ENCODE data around the gene SORCS3.

Gene SORCS3

GRCh38 chr10:105210546-105210945 is 569.5 kb downstream of the SORCS3 start:
- CTCF ChIA-PET: no interaction called here
- no peak for TF ChIP-seq CTCF (IDR thresholded peaks at IDR 0.05; ENCODE audit: insufficient read depth, low read length, missing control alignments)
- H3K4me3 ChIP-seq (ENCODE audit: low read depth, low read length): no peak overlapping the region
- no peak for DNase-seq (ENCODE audit: low read depth, low spot score)
- POLR2A ChIA-PET: no interaction called here

- no peak overlapping the region for H3K4me3 ChIP-seq (ENCODE audit: low read depth, low read length)
- POLR2A ChIA-PET: no interaction called here
- CTCF ChIA-PET: no interaction called here
- TF ChIP-seq CTCF (IDR thresholded peaks at IDR 0.05; ENCODE audit: insufficient read depth, low read length, missing control alignments): no peak
- no peak for DNase-seq (ENCODE audit: low read depth, low spot score)
These were observed 596.6 kb downstream of the SORCS3 start for GRCh38 chr10:105237685-105238084.

GRCh38 chr10:105239311-105240219 is 598.5 kb downstream of the SORCS3 start:
- POLR2A ChIA-PET: no interaction called here
- TF ChIP-seq CTCF (IDR thresholded peaks at IDR 0.05; ENCODE audit: insufficient read depth, low read length, missing control alignments): no peak
- CTCF ChIA-PET: no interaction called here
- no peak overlapping the region for H3K4me3 ChIP-seq (ENCODE audit: low read depth, low read length)
- DNase-seq (ENCODE audit: low read depth, low spot score): no peak

GRCh38 chr10:105241254-105241653 is 600.2 kb downstream of the SORCS3 start:
- POLR2A ChIA-PET: no interaction called here
- DNase-seq (ENCODE audit: low read depth, low spot score): no peak
- H3K4me3 ChIP-seq (ENCODE audit: low read depth, low read length): no peak overlapping the region
- no peak for TF ChIP-seq CTCF (IDR thresholded peaks at IDR 0.05; ENCODE audit: insufficient read depth, low read length, missing control alignments)
- CTCF ChIA-PET: no interaction called here

GRCh38 chr10:105243381-105243780 is 602.3 kb downstream of the SORCS3 start:
- H3K4me3 ChIP-seq (ENCODE audit: low read depth, low read length): no peak overlapping the region
- TF ChIP-seq CTCF (IDR thresholded peaks at IDR 0.05; ENCODE audit: insufficient read depth, low read length, missing control alignments): no peak
- ChIA-PET POLR2A (no interaction called here), CTCF (no interaction called here)
- DNase-seq (ENCODE audit: low read depth, low spot score): no peak

- no peak for DNase-seq (ENCODE audit: low read depth, low spot score)
- POLR2A ChIA-PET: no interaction called here
- no peak overlapping the region for H3K4me3 ChIP-seq (ENCODE audit: low read depth, low read length)
- CTCF ChIA-PET: no interaction called here
- TF ChIP-seq CTCF (IDR thresholded peaks at IDR 0.05; ENCODE audit: insufficient read depth, low read length, missing control alignments): no peak
These were observed 602.7 kb downstream of the SORCS3 start for GRCh38 chr10:105243825-105244224.

Measured in AG04449 (cell line).